ENCODE measurements around the gene PIK3R6.

DNA sequence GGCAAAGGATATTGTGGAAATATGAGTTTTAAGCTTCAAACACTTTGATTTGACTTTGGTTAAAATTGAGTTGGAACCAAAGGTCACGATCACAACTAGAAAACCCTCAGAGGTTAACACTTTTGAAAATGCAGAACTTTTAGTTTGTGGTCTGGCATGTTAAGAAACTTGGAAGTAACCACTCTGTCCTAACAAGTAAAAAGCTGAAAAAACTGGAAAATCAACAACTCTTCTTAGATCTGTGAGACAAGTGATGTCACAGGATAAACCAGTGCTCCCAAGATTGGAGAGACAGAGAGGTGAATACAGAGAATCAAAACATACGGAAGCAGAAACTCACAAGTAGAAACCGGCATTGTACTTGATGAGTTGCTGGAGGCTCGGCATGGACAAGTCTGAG, 85.7 kb downstream of the PIK3R6 start:
- TF ChIP-seq, protein P1, sequence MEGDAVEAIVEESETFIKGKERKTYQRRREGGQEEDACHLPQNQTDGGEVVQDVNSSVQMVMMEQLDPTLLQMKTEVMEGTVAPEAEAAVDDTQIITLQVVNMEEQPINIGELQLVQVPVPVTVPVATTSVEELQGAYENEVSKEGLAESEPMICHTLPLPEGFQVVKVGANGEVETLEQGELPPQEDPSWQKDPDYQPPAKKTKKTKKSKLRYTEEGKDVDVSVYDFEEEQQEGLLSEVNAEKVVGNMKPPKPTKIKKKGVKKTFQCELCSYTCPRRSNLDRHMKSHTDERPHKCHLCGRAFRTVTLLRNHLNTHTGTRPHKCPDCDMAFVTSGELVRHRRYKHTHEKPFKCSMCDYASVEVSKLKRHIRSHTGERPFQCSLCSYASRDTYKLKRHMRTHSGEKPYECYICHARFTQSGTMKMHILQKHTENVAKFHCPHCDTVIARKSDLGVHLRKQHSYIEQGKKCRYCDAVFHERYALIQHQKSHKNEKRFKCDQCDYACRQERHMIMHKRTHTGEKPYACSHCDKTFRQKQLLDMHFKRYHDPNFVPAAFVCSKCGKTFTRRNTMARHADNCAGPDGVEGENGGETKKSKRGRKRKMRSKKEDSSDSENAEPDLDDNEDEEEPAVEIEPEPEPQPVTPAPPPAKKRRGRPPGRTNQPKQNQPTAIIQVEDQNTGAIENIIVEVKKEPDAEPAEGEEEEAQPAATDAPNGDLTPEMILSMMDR (IDR thresholded peaks at IDR 0.05): no peak
- TF ChIP-seq POLR2A (IDR thresholded peaks at IDR 0.05): no peak
